Ovary (tissue), 9 donors: ENCODE measurements around the gene GCK. TPM values are rescaled to one million over a fixed set of nuclear protein-coding genes. Genes with fewer than 3 reads are reported as not detected.

Experiments
- DNase-seq, 5 donors: peaks; one replicate each; pipeline ENCODE4 v3.0.0-alpha.2; 2019 to 2020
- H3K27ac ChIP-seq, 2 donors: fragments of 200-600 bp; one replicate each; pipeline versions ENCODE4 v1.5.1 to v1.8.0; 2019 to 2022
- H3K27me3 ChIP-seq: fragments of 200-600 bp; one replicate; pipeline ENCODE4 v1.8.0; 2022
- H3K36me3 ChIP-seq: fragments of 200-600 bp; sonication (generic); one replicate; pipeline ENCODE4 v1.5.1; 2019
- H3K4me1 ChIP-seq: one replicate; pipeline ENCODE4 v1.8.1; 2013; ENCODE audit warnings: mild to moderate bottlenecking, moderate library complexity; ENCODE audit not compliant: insufficient read depth
- H3K4me3 ChIP-seq: fragments of 200-600 bp; sonication (generic); one replicate; pipeline ENCODE4 v1.5.1; 2017
- H3K9me3 ChIP-seq, 2 donors: fragments of 200-600 bp in 1 of 2; sonication (generic) in 1 of 2; one replicate each; pipeline versions ENCODE4 v1.5.1 to v1.8.1; 2013 to 2019; ENCODE audit warnings: mild to moderate bottlenecking in 1 of 2, moderate library complexity in 1 of 2
- CTCF ChIP-seq, 3 donors: fragments of 450-650 bp in 2 of 3; fragments of 200-600 bp in 1 of 3; IDR thresholded peaks; one replicate each; pipeline versions ENCODE4 v1.5.1 to v1.8.0; 2016 to 2022; ENCODE audit warnings: antibody characterized with exemption in 3 of 3, mild to moderate bottlenecking in 1 of 3
- EP300 ChIP-seq: sonication (generic); formaldehyde crosslinking; IDR thresholded peaks from one replicate; pipeline ENCODE4 v1.6.1; 2017; ENCODE audit warnings: antibody characterized with exemption
- POLR2A ChIP-seq: fragments of 450-650 bp; IDR thresholded peaks from one replicate; pipeline ENCODE4 v1.6.1; 2017; ENCODE audit warnings: antibody characterized with exemption, mild to moderate bottlenecking, moderate library complexity
- WGBS, 3 donors: extraction: QIAGEN DNeasy Blood & Tissue Kit in 1 of 3; methylation state at CpG; one replicate each; pipeline versions ENCODE4 v1.1.5 to v1.1.7; 2013 to 2017; 5-methylcytosine and 5-hydroxymethylcytosine counted together
- intact Hi-C, 4 donors: fragments of 100-400 bp; cut with DNase I; formaldehyde crosslinking; loops; one replicate each; pipeline versions ENCODE4 v1.11.0 to v1.15.1; 2022 to 2023
- polyA plus RNA-seq, 2 donors: library from polyadenylated mRNA; stranded (reverse); fragments of 200-250 nt in 1 of 2; fragments of 350-450 nt in 1 of 2; fragmentation: Illumina TruSeq in 1 of 2; extraction: RNeasy Lipid Tissue Mini Kit (QIAGEN cat#74804) in 1 of 2; gene quantifications; one replicate each; pipeline ENCODE4 v1.2.3, GENCODE V29; 2013 to 2014
- total RNA-seq, 7 donors: library from RNA; depleted of rRNA in 2 of 7; stranded (reverse); fragments of >200 nt in 2 of 7; fragmentation: NEBNext Ultra II Directional in 3 of 7; extraction: Animal tissue kit (Norgen Biotek cat#: 25700) in 3 of 7; gene quantifications; one replicate each; pipeline versions ENCODE4 v1.1.0 to v1.2.4, GENCODE V29; 2016 to 2023
- donor health status: DM: no; HTN: no; CAD: no; lungs with moderate emphysema.
- donor health status: DM: no; HTN: no; CAD: no.
- donor health status: Bipolar disorder and iron deficiency.
- donor health status: DM: yes; HTN: yes; CAD: no.
- donor health status: DM: no; HTN: no; CAD: no.
- donor health status: DM: yes; HTN: yes; CAD: no.

Gene GCK
- total and polyA plus RNA-seq, 9 donors: 0.48 to 2.9 (median 1.3) TPM

DNA sequence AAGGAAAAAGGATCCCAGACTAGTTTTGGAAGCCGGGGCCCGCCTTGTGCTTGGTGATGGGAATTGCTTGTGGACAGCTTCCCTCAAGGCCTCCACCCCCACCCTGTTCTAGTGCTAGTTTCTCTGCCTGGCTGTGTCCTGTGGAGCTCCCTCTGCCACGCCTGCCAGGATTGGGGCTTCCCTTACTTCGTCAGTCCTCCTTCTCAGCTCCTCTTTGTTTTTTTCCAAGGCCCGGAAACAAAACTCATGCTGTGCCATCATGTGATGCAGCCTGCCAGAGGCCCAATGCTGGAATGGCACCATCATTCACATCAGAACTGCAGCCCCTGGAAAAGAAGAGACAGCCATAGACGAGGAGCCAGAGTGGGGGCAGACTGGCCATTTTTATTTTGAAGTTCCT is 22.8 kb upstream of the GCK start:
- no peaks in the 10 kb centered on the region for H3K36me3 ChIP-seq
- no peak overlapping the region for H3K4me3 ChIP-seq
- intact Hi-C loops: no loop called here
- H3K4me1 ChIP-seq: no peaks in the 10 kb centered on the region
- H3K27me3 ChIP-seq: no peaks in the 10 kb centered on the region
- no peaks in the 10 kb centered on the region for H3K9me3 ChIP-seq
- DNase-seq: peak in 1 of 5 donors; percentile 17
- TF ChIP-seq EP300 (no peak), POLR2A (no peak), CTCF (IDR thresholded peaks at IDR 0.05) (no peak)
- no peak overlapping the region for H3K27ac ChIP-seq
- WGBS, 3 donors: 83 to 88% (median 87%) methylated on average over 6 of the region's 6 CpGs

DNA sequence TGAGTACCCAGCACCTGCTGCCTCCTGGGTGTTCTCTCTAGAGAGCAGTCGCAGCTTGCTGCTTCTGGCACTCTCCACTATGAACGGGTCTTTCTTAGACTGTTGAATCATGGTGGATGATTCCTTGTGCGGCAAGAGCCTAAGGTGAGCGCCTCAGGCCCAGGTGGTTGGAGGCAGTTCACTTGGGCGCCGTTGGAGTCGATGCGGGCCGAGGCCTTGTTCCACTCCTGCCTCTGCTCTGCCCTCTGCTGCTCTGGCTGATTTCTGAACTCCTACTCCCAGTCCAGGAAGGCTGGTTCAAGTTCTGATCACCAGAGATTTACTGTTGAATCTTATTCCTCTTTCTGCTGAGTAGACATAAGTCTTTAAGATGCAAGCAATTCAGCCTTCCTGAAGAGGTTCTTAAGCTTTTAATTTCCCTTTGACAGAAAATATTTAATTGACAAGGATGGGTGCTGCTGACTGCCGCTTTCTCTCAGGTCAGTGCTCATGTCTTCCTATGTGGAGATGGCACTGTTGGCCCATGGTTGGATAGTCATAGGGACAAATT is 22.0 kb upstream of the GCK start:
- peak in 1 of 5 donors; percentile 13 for DNase-seq
- intact Hi-C loops: no loop called here
- H3K4me1 ChIP-seq: no peaks in the 10 kb centered on the region
- no peaks in the 10 kb centered on the region for H3K36me3 ChIP-seq
- no peaks in the 10 kb centered on the region for H3K9me3 ChIP-seq
- no peak overlapping the region for H3K4me3 ChIP-seq
- TF ChIP-seq CTCF (IDR thresholded peaks at IDR 0.05) (no peak), POLR2A (no peak), EP300 (no peak)
- no peak overlapping the region for H3K27ac ChIP-seq
- WGBS, 3 donors: 84 to 93% (median 89%) methylated on average over 10 of the region's 10 CpGs
- no peaks in the 10 kb centered on the region for H3K27me3 ChIP-seq

- Histone ChIP-seq H3K9me3 (no peaks in the 10 kb centered on the region), H3K36me3 (no peaks in the 10 kb centered on the region), H3K4me1 (no peaks in the 10 kb centered on the region), H3K27ac (no peak overlapping the region), H3K27me3 (no peaks in the 10 kb centered on the region), H3K4me3 (no peak overlapping the region)
- peak in 1 of 5 donors; percentile 11 for DNase-seq
- intact Hi-C loops: no loop called here
- WGBS, 3 donors: 82 to 92% (median 90%) methylated on average over 5 of the region's 5 CpGs
- TF ChIP-seq CTCF (IDR thresholded peaks at IDR 0.05) (no peak), EP300 (no peak), POLR2A (no peak)
These were observed 20.9 kb upstream of the GCK start for GRCh38 chr7:44210107-44210506.

DNA sequence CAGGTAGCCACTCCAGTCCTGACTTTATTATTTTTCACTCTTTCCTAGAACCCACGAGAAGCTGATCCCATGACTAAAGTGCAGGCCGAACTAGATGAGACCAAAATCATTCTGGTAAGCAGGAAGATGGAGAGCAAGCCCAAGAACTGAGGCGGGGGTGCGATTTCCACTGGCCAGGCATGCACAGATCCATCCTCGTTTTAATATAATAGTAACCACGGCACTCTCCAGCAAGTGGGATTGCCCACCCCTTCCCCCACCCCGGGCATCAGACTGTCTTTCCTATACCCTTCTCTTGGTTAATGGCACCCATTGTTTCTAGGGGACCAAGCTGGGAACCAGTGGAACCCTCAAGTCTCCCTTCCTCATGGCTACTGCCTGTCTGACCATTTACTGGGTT is 18.8 kb upstream of the GCK start:
- no peaks in the 10 kb centered on the region for H3K27me3 ChIP-seq
- intact Hi-C loops: no loop called here
- H3K27ac ChIP-seq: no peak overlapping the region
- no peaks in the 10 kb centered on the region for H3K4me1 ChIP-seq
- H3K36me3 ChIP-seq: no peaks in the 10 kb centered on the region
- no peak overlapping the region for H3K4me3 ChIP-seq
- no peak for DNase-seq
- 92 to 96% (median 93%) methylated on average over 7 of the region's 7 CpGs for WGBS, 3 donors
- no peaks in the 10 kb centered on the region for H3K9me3 ChIP-seq
- TF ChIP-seq CTCF (IDR thresholded peaks at IDR 0.05) (no peak), POLR2A (no peak), EP300 (no peak)
